ENCODE measurements around the gene P2RY8.
"Not testable (repeated sequence)": the region's sequence is repeated elsewhere in the genome, so short reads cannot be mapped to it uniquely, and the experiment has no call there.

P2RY8 gene

GRCh38 chrX:1518512-1518911, 18.5 kb downstream of the P2RY8 start:
- DNase-seq = no peak

GRCh38 chrX:1516596-1517104, 20.3 kb downstream of the P2RY8 start:
- no peak for DNase-seq

- DNase-seq = no peak
Observed at GRCh38 chrX:1511829-1512228, 25.2 kb downstream of the P2RY8 start.

GRCh38 chrX:1511150-1511549, 25.8 kb downstream of the P2RY8 start:
- DNase-seq = no peak

GRCh38 chrX:1507511-1508463, 29.2 kb downstream of the P2RY8 start:
- DNase-seq = peak; percentile 35

- DNase-seq = no peak
Observed at GRCh38 chrX:1506916-1507315, 30.1 kb downstream of the P2RY8 start.

- no peak for DNase-seq
Observed at GRCh38 chrX:1502853-1503252, 34.1 kb downstream of the P2RY8 start.

- DNase-seq = no peak
Observed at GRCh38 chrX:1502241-1502640, 34.7 kb downstream of the P2RY8 start.

- peak; percentile 53 for DNase-seq
Observed at GRCh38 chrX:1500701-1501624, 36.0 kb downstream of the P2RY8 start.

GRCh38 chrX:1496076-1496475, 40.9 kb downstream of the P2RY8 start:
- DNase-seq = no peak

- DNase-seq = no peak
Observed at GRCh38 chrX:1493877-1494510, 43.0 kb downstream of the P2RY8 start.

GRCh38 chrX:1493412-1493811, 43.6 kb downstream of the P2RY8 start:
- DNase-seq = no peak

- no peak for DNase-seq
Observed at GRCh38 chrX:1492421-1493012, 44.5 kb downstream of the P2RY8 start.

- DNase-seq = peak; percentile 88
Observed at GRCh38 chrX:1491851-1492349, 45.1 kb downstream of the P2RY8 start.

GRCh38 chrX:1491248-1491647, 45.7 kb downstream of the P2RY8 start:
- not testable (repeated sequence) for DNase-seq

- DNase-seq = not testable (repeated sequence)
Observed at GRCh38 chrX:1490723-1491122, 46.3 kb downstream of the P2RY8 start.

- DNase-seq = not testable (repeated sequence)
Observed at GRCh38 chrX:1489354-1489753, 47.6 kb downstream of the P2RY8 start.

GRCh38 chrX:1488745-1489144, 48.2 kb downstream of the P2RY8 start:
- DNase-seq = no peak

- DNase-seq = no peak
Observed at GRCh38 chrX:1488141-1488540, 48.8 kb downstream of the P2RY8 start.

GRCh38 chrX:1487401-1487800, 49.6 kb downstream of the P2RY8 start:
- no peak for DNase-seq

- no peak for DNase-seq
Observed at GRCh38 chrX:1486749-1487361, 50.1 kb downstream of the P2RY8 start.

GRCh38 chrX:1486177-1486576, 50.8 kb downstream of the P2RY8 start:
- no peak for DNase-seq

Measured in activated CD4-positive, alpha-beta T cell treated with anti-CD3 and anti-CD28 coated beads, Interleukin-10, Interleukin-2, amounts not matched to agents 100 ng/mL and 50 ng/mL, durations not matched to agents 16 hours and 8 hours (primary cell).